HG02840 (cell line): ENCODE results near the gene CLEC16A.

ENCODE experiments used
- ATAC-seq: cut with Tn5 transposase; IDR thresholded peaks from one replicate; pipeline ENCODE4 v1.9.1; 2021; ENCODE audit warnings: mild to moderate bottlenecking, moderate library complexity, moderate number of reproducible peaks; ENCODE audit not compliant: unreplicated experiment, low FRiP score

Gene CLEC16A

GRCh38 chr16:11181899-11182279 lies 237.5 kb downstream of the CLEC16A start:
- ATAC-seq = no peak

GRCh38 chr16:11182411-11182810 lies 238.0 kb downstream of the CLEC16A start:
- ATAC-seq = no peak

GRCh38 chr16:11183035-11183812 lies 238.9 kb downstream of the CLEC16A start:
- no peak for ATAC-seq

GRCh38 chr16:11183951-11184350 lies 239.6 kb downstream of the CLEC16A start:
- ATAC-seq = no peak

GRCh38 chr16:11187522-11188023 lies 243.2 kb downstream of the CLEC16A start:
- ATAC-seq = no peak

GRCh38 chr16:11188801-11189740 lies 244.7 kb downstream of the CLEC16A start:
- no peak for ATAC-seq

- no peak for ATAC-seq
These were observed 246.5 kb downstream of the CLEC16A start for GRCh38 chr16:11190588-11191560.

GRCh38 chr16:11191665-11192064 lies 247.3 kb downstream of the CLEC16A start:
- no peak for ATAC-seq

- ATAC-seq = no peak
These were observed 249.1 kb downstream of the CLEC16A start for GRCh38 chr16:11193494-11193893.

- ATAC-seq = no peak
These were observed 250.5 kb downstream of the CLEC16A start for GRCh38 chr16:11194913-11195312.

GRCh38 chr16:11196286-11196828 lies 252.0 kb downstream of the CLEC16A start:
- ATAC-seq = no peak

- ATAC-seq = no peak
These were observed 254.0 kb downstream of the CLEC16A start for GRCh38 chr16:11198375-11198774.

- no peak for ATAC-seq
These were observed 254.5 kb downstream of the CLEC16A start for GRCh38 chr16:11198828-11199227.

GRCh38 chr16:11200592-11200991 lies 256.2 kb downstream of the CLEC16A start:
- ATAC-seq = no peak

- no peak for ATAC-seq
These were observed 257.3 kb downstream of the CLEC16A start for GRCh38 chr16:11201498-11202259.

- ATAC-seq = no peak
These were observed 258.1 kb downstream of the CLEC16A start for GRCh38 chr16:11202260-11203091.

GRCh38 chr16:11203111-11203623 lies 258.8 kb downstream of the CLEC16A start:
- no peak for ATAC-seq

GRCh38 chr16:11204513-11205047 lies 260.2 kb downstream of the CLEC16A start:
- no peak for ATAC-seq
